ENCODE data around the gene RAB30.
"Not testable (repeated sequence)": the region's sequence is repeated elsewhere in the genome, so short reads cannot be mapped to it uniquely, and the experiment has no call there.

Gene RAB30

GRCh38 chr11:83009999-83010398 is 61.7 kb downstream of the RAB30 start:
- Histone ChIP-seq H4K20me1 (ENCODE audit: control insufficient read depth, insufficient read depth, low read depth, low read length) (peaks cover 23% of the 10 kb centered on the region; the same call in 1 of the 2 replicates), H3K79me2 (ENCODE audit: control insufficient read depth, low read length) (peaks cover 98% of the 10 kb centered on the region), H3F3A (ENCODE audit: control insufficient read depth, insufficient read depth) (peaks cover 4% of the 10 kb centered on the region), H3K4me2 (ENCODE audit: low read length) (no peak overlapping the region), H3K9me3 (ENCODE audit: control insufficient read depth, insufficient read depth, low read length) (no peaks in the 10 kb centered on the region), H3K36me3 (ENCODE audit: control insufficient read depth, low read length) (peaks cover 55% of the 10 kb centered on the region), H3K9me2 (replicated peaks; ENCODE audit: control insufficient read depth, low read length) (no peaks in the 10 kb centered on the region), H3K27me3 (ENCODE audit: control insufficient read depth, low read length) (no peaks in the 10 kb centered on the region), H3K4me1 (ENCODE audit: control insufficient read depth, low read length) (peaks cover 80% of the 10 kb centered on the region), H3K4me3 (ENCODE audit: low read length) (no peak overlapping the region), H3K27ac (ENCODE audit: low read depth, low read length) (no peak overlapping the region)
- no peak for TF ChIP-seq EZH2phosphoT487 (IDR thresholded peaks at IDR 0.05; ENCODE audit: borderline replicate concordance, low read length)
- TF ChIP-seq CTCF (IDR thresholded peaks at IDR 0.05; ENCODE audit: low read depth, low read length, poor library complexity, severe bottlenecking), result no peak

- peaks cover 74% of the 10 kb centered on the region for H3K4me1 ChIP-seq (ENCODE audit: control insufficient read depth, low read length)
- peaks cover 23% of the 10 kb centered on the region; the same call in 1 of the 2 replicates for H4K20me1 ChIP-seq (ENCODE audit: control insufficient read depth, insufficient read depth, low read depth, low read length)
- not testable (repeated sequence) for H3K9me3 ChIP-seq (ENCODE audit: control insufficient read depth, insufficient read depth, low read length); H3K9me2 ChIP-seq (replicated peaks; ENCODE audit: control insufficient read depth, low read length); H3F3A ChIP-seq (ENCODE audit: control insufficient read depth, insufficient read depth); H3K27me3 ChIP-seq (ENCODE audit: control insufficient read depth, low read length); H3K27ac ChIP-seq (ENCODE audit: low read depth, low read length); H3K4me3 ChIP-seq (ENCODE audit: low read length)
- H3K36me3 ChIP-seq (ENCODE audit: control insufficient read depth, low read length), result peaks cover 61% of the 10 kb centered on the region
- peak overlapping the region; percentile 68; the same call in 1 of the 2 replicates for H3K4me2 ChIP-seq (ENCODE audit: low read length)
- H3K79me2 ChIP-seq (ENCODE audit: control insufficient read depth, low read length), result peaks cover 98% of the 10 kb centered on the region
Measured at GRCh38 chr11:83009136-83009535, 62.6 kb downstream of the RAB30 start.

- H3K9me3 ChIP-seq (ENCODE audit: control insufficient read depth, insufficient read depth, low read length), result no peaks in the 10 kb centered on the region
- peaks cover 69% of the 10 kb centered on the region for H3K4me1 ChIP-seq (ENCODE audit: control insufficient read depth, low read length)
- TF ChIP-seq CTCF (IDR thresholded peaks at IDR 0.05; ENCODE audit: low read depth, low read length, poor library complexity, severe bottlenecking), result no peak
- H3K27me3 ChIP-seq (ENCODE audit: control insufficient read depth, low read length), result no peaks in the 10 kb centered on the region
- H4K20me1 ChIP-seq (ENCODE audit: control insufficient read depth, insufficient read depth, low read depth, low read length), result peaks cover 23% of the 10 kb centered on the region; the same call in 1 of the 2 replicates
- peaks cover 97% of the 10 kb centered on the region for H3K79me2 ChIP-seq (ENCODE audit: control insufficient read depth, low read length)
- peak overlapping the region; percentile 49 for H3K4me3 ChIP-seq (ENCODE audit: low read length)
- no peaks in the 10 kb centered on the region for H3K9me2 ChIP-seq (replicated peaks; ENCODE audit: control insufficient read depth, low read length)
- peak overlapping the region; percentile 57 for H3K27ac ChIP-seq (ENCODE audit: low read depth, low read length)
- H3K36me3 ChIP-seq (ENCODE audit: control insufficient read depth, low read length), result peaks cover 57% of the 10 kb centered on the region
- H3K4me2 ChIP-seq (ENCODE audit: low read length), result peak overlapping the region; percentile 68
- H3F3A ChIP-seq (ENCODE audit: control insufficient read depth, insufficient read depth), result peaks cover 4% of the 10 kb centered on the region
Measured at GRCh38 chr11:83008581-83008923, 63.1 kb downstream of the RAB30 start.

- Histone ChIP-seq H3K79me2 (ENCODE audit: control insufficient read depth, low read length) (peaks cover 97% of the 10 kb centered on the region), H3K4me1 (ENCODE audit: control insufficient read depth, low read length) (peaks cover 66% of the 10 kb centered on the region), H3F3A (ENCODE audit: control insufficient read depth, insufficient read depth) (peaks cover 4% of the 10 kb centered on the region), H3K4me3 (ENCODE audit: low read length) (peak overlapping the region; percentile 49), H3K27me3 (ENCODE audit: control insufficient read depth, low read length) (no peaks in the 10 kb centered on the region), H3K36me3 (ENCODE audit: control insufficient read depth, low read length) (peaks cover 53% of the 10 kb centered on the region), H4K20me1 (ENCODE audit: control insufficient read depth, insufficient read depth, low read depth, low read length) (peaks cover 23% of the 10 kb centered on the region; the same call in 1 of the 2 replicates), H3K9me3 (ENCODE audit: control insufficient read depth, insufficient read depth, low read length) (no peaks in the 10 kb centered on the region), H3K9me2 (replicated peaks; ENCODE audit: control insufficient read depth, low read length) (no peaks in the 10 kb centered on the region), H3K27ac (ENCODE audit: low read depth, low read length) (peak overlapping the region; percentile 57), H3K4me2 (ENCODE audit: low read length) (peak overlapping the region; percentile 68)
- TF ChIP-seq CTCF (IDR thresholded peaks at IDR 0.05; ENCODE audit: low read depth, low read length, poor library complexity, severe bottlenecking) (peak; percentile 29), EZH2phosphoT487 (IDR thresholded peaks at IDR 0.05; ENCODE audit: borderline replicate concordance, low read length) (no peak)
Measured at GRCh38 chr11:83007909-83008580, 63.7 kb downstream of the RAB30 start.

Data from DOHH2 (cell line).